NCI-H69 (cell line): ENCODE data around the gene TRIM64.
"Not testable (repeated sequence)": the region's sequence is repeated elsewhere in the genome, so short reads cannot be mapped to it uniquely, and the experiment has no call there.

ENCODE experiments used
- DNase-seq: peaks from one replicate; lab custom pipeline; 2025; lab: John Stamatoyannopoulos, UW

TRIM64 gene

DNA sequence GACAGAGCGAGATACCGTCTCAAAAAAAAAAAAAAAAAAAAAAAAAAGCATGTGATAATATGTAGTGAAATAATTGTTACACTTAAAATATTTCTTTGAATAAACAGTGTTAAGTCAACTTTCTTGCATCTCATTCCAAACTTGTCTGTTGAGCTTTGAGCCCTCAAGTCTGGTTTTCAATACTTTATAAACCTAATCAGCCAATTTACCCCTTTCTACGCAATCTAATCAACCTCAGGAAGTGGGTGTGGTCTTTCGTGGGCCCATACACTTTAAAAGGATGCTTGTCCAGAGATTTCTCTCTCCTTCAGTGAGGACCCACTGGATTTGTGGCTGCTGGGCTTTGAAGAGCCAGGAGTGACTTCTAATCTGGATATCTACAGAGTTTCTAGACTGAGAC is at the start of gene TRIM64:
Gene TRIM64, plus strand, starts transcription at position 301 of the 400 bp plus-strand sequence. CDS start 2,467 bp downstream, outside the sequence.
- not testable (repeated sequence) for DNase-seq

- no peak for DNase-seq
Measured at GRCh38 chr11:89922195-89922660, 43.6 kb upstream of the TRIM64 start, which contains the start of gene TRIM49D1. Gene TRIM49D1, minus strand, starts transcription at chr11:89922245. Its CDS starts 4,535 bp downstream, at chr11:89917710.

DNA sequence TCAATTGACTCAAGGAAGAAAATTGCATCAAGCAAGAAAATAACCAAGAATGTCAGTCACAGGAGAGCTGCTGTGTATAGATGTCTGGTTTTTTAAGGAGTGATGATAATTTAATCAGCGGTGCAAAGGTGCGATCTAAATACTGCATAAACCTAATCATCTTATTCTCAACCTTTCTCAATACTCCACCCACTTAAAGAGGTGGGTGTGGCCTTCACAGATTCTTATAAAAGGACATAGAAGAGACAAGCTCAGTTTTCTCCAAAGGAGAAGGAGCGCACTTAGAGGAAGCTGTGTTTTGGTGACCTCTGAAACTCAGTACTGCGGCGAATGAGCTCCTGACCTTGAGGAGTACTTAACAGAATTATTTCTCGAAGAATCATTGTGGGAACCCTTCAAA is 42.1 kb upstream of the TRIM64 start, which contains the start of gene TRIM49D2:
Gene TRIM49D2, plus strand, starts transcription at position 301 of the 400 bp plus-strand sequence. CDS start 2,698 bp downstream, outside the sequence.
- DNase-seq, result not testable (repeated sequence)

GRCh38 chr11:89960833-89961232 is 5.0 kb upstream of the TRIM64 start:
- not testable (repeated sequence) for DNase-seq
